ENCODE data around the gene FAM20C.

Gene FAM20C

DNA sequence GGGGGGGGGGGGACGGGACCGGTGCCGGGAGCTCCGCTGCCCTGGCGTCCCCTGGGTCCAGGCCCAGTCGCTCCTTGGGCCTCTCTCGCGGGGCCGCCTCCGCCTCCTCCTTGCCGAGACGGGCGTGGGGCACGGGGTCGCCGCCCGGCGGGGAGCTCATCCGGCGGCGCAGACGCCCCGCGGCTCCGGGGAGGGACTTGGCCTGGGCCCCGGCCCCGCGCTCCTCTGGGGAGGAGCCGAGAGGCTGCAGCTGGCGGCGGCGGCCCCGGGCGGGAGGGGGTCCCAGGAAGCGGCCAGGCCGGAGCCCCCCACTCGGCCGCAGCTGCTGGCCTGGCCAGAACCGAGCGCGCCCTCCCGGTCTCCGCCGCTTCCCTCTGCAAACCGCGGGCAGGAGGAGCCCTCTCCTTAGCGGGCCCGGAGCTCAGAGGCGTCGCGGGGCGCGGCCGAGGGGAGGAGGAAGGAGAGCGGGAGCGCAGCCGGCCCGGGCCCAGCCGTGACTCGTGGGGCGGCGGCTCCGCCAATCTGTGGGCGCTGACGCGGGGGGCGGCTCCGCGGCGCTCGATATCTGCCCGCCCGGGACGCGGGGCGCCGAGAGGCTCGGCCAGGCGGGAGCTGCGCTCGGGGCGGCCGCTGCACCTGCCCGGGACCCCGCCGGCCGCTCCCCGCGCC, at the start of gene FAM20C:
FAM20C (plus strand) TSS at position 591 of the 669 bp plus-strand sequence. CDS start 629 bp downstream, outside the sequence.
- peak; percentile 84 for DNase-seq (ENCODE audit: low read depth)
- TF ChIP-seq, protein P1, sequence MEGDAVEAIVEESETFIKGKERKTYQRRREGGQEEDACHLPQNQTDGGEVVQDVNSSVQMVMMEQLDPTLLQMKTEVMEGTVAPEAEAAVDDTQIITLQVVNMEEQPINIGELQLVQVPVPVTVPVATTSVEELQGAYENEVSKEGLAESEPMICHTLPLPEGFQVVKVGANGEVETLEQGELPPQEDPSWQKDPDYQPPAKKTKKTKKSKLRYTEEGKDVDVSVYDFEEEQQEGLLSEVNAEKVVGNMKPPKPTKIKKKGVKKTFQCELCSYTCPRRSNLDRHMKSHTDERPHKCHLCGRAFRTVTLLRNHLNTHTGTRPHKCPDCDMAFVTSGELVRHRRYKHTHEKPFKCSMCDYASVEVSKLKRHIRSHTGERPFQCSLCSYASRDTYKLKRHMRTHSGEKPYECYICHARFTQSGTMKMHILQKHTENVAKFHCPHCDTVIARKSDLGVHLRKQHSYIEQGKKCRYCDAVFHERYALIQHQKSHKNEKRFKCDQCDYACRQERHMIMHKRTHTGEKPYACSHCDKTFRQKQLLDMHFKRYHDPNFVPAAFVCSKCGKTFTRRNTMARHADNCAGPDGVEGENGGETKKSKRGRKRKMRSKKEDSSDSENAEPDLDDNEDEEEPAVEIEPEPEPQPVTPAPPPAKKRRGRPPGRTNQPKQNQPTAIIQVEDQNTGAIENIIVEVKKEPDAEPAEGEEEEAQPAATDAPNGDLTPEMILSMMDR (conservative IDR thresholded peaks at IDR 0.05; ENCODE audit: low read length), result no peak
- H3K4me3 ChIP-seq (ENCODE audit: low read length), result peak within 1 kb of the TSS; percentile 83

DNA sequence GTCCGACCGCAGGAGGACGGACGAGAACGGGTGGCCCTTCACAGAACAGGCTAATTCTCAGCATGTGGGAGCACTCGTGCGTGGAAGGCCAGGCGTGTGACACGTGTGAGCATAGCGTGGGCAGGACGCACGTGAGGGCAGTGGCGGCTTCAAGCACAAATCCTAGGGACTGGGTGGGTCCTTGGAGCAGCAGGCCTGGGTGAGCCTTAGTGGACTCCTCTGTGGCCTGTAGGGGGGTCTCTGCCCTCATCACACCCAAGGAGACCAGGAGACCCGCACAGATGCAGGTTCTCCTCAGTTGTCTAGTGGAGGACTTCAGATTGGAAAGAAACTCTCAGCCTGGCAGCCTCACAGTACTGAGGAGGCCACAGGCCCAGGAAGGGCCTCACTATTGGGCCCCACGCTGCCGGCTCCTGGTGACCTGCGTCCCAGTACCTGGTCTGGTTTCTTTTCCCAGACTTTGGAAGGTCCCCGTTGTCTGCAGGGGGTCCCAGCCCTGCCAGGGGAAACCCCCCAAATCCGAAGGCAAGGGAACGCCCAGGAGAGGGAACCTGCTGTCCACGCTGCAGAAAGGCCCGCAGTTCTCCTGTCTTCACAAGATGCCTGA, 49.1 kb upstream of the FAM20C start:
- no peak for DNase-seq (ENCODE audit: low read depth)
- TF ChIP-seq, protein P1 (conservative IDR thresholded peaks at IDR 0.05; ENCODE audit: low read length), result no peak
- no peak overlapping the region for H3K4me3 ChIP-seq (ENCODE audit: low read length)

DNA sequence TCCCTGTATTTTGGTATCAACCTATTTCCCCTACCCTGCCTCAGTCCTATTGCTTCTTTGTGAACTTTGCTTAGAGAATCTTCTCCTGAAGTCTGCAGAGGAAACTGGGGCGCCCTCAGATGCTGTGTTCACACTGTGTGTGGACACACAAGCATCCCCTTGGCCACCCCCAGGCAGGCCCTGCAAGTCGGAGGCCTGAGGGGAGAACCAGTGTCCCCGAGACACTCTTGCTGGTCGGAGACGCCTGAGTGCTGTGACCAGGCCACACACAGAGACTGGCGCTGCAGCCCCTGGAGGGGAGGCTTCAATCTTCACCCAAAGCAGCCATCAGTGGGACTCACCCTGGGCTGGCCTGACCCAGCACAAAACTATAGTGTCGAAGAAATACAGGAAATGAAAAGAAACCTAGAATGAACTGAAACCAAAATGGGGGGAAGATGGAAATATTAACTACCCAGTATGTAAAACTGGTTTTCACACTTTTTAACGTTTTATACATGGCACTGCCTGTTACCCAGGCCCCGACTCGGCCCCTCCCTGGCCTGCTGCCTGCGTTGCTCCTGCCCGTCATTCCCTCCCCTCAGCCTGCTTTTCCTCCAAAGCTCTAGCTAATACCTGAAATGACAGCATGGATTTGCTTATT, 48.4 kb upstream of the FAM20C start:
- TF ChIP-seq, protein P1 (conservative IDR thresholded peaks at IDR 0.05; ENCODE audit: low read length), result no peak
- DNase-seq (ENCODE audit: low read depth), result no peak
- H3K4me3 ChIP-seq (ENCODE audit: low read length), result no peak overlapping the region

DNA sequence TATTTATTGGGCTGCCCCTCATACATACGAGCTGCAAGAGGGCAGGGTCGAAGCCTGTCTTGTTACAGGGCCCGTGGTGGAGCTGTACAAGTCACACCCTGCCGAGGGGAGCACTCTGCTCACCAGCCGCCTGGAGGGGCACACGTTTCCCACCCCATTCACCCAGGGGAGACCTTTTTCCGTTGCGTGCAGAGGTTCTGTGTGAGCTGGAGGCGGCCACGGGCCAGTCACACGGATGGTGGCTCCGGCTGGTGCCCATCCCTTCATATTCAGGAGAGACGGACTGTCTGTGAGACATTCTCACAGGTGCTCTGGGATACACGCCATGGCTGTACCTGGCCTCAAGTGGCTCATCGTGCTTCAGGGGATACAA, 47.9 kb upstream of the FAM20C start:
- TF ChIP-seq, protein P1 (conservative IDR thresholded peaks at IDR 0.05; ENCODE audit: low read length), result no peak
- H3K4me3 ChIP-seq (ENCODE audit: low read length), result no peak overlapping the region
- no peak for DNase-seq (ENCODE audit: low read depth)

DNA sequence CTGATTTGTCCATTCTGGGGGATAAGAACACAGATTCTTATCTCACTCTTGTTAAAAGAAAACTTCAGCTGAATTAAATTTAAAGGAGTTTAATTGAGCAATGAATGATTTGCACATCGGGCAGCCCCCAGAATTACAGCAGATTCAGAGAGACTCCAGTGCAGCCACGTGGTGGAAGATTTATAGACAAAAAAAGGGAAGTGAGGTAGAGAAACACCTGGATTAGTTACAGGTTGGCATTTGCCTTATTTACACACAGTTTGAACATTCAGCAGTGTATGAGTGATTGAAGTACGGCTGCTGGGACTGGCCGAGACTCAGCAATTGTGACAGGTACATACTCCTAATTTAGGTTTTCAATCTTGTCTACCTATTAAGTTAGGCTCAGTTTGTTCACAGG, 46.5 kb upstream of the FAM20C start:
- H3K4me3 ChIP-seq (ENCODE audit: low read length), result no peak overlapping the region
- DNase-seq (ENCODE audit: low read depth), result no peak
- TF ChIP-seq, protein P1 (conservative IDR thresholded peaks at IDR 0.05; ENCODE audit: low read length), result no peak

DNA sequence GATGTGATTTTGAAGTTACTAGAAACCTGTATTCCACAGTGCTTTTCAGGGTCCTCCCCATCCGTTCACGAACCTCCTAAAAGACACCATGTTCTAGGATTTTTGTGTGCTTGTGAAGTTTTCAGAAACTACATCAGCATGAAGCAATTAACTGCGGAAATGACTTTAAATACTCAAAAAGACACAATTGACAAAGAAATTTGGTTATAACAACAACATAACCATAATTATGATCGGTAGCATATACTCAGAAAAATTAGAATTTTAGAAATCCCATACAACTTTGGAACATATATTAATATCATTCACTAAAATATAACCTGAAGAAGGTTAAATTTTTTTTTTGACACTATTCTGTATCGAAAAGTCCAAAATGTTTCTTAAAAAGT, 43.8 kb upstream of the FAM20C start:
- no peak for DNase-seq (ENCODE audit: low read depth)
- TF ChIP-seq, protein P1 (conservative IDR thresholded peaks at IDR 0.05; ENCODE audit: low read length), result no peak
- H3K4me3 ChIP-seq (ENCODE audit: low read length), result peak overlapping the region; percentile 80
